Measurements from ENCODE around the gene EXTL2.
"Not testable (repeated sequence)": the region's sequence is repeated elsewhere in the genome, so short reads cannot be mapped to it uniquely, and the experiment has no call there.

EXTL2 gene

GRCh38 chr1:100866901-100867206, 27.8 kb downstream of the EXTL2 start:
- Histone ChIP-seq H3K36me3 (ENCODE audit: control insufficient read depth in 5 of 5, insufficient read depth in 5 of 5, low read length in 5 of 5) (no peaks in the 10 kb centered on the region), H3K9ac (ENCODE audit: low read length in 5 of 5) (no peak overlapping the region), H3K4me1 (ENCODE audit: control insufficient read depth in 5 of 5, insufficient read depth in 5 of 5, low read length in 5 of 5) (peaks cover 0 to 3% (median 0%) of the 10 kb centered on the region in 5 donors), H3K27ac (ENCODE audit: low read depth, low read length) (no peak overlapping the region), H3K4me3 (ENCODE audit: low read depth in 1 of 5, low read length in 5 of 5) (no peak overlapping the region), H3K27me3 (ENCODE audit: control insufficient read depth in 5 of 5, insufficient read depth in 4 of 5, low read length in 5 of 5) (no peaks in the 10 kb centered on the region), H3K9me3 (ENCODE audit: control insufficient read depth in 5 of 5, low read length in 5 of 5) (no peaks in the 10 kb centered on the region)

GRCh38 chr1:100866041-100866900, 28.4 kb downstream of the EXTL2 start:
- Histone ChIP-seq H3K9me3 (ENCODE audit: control insufficient read depth in 5 of 5, low read length in 5 of 5) (no peaks in the 10 kb centered on the region), H3K4me1 (ENCODE audit: control insufficient read depth in 5 of 5, insufficient read depth in 5 of 5, low read length in 5 of 5) (peaks cover 0 to 3% (median 0%) of the 10 kb centered on the region in 5 donors), H3K27ac (ENCODE audit: low read depth, low read length) (no peak overlapping the region), H3K27me3 (ENCODE audit: control insufficient read depth in 5 of 5, insufficient read depth in 4 of 5, low read length in 5 of 5) (no peaks in the 10 kb centered on the region), H3K9ac (ENCODE audit: low read length in 5 of 5) (no peak overlapping the region), H3K4me3 (ENCODE audit: low read depth in 1 of 5, low read length in 5 of 5) (no peak overlapping the region), H3K36me3 (ENCODE audit: control insufficient read depth in 5 of 5, insufficient read depth in 5 of 5, low read length in 5 of 5) (no peaks in the 10 kb centered on the region)

- Histone ChIP-seq H3K36me3 (ENCODE audit: control insufficient read depth in 5 of 5, insufficient read depth in 5 of 5, low read length in 5 of 5) (no peaks in the 10 kb centered on the region), H3K4me3 (ENCODE audit: low read depth in 1 of 5, low read length in 5 of 5) (no peak overlapping the region), H3K4me1 (ENCODE audit: control insufficient read depth in 5 of 5, insufficient read depth in 5 of 5, low read length in 5 of 5) (no peaks in the 10 kb centered on the region), H3K27ac (ENCODE audit: low read depth, low read length) (no peak overlapping the region), H3K9ac (ENCODE audit: low read length in 5 of 5) (no peak overlapping the region), H3K27me3 (ENCODE audit: control insufficient read depth in 5 of 5, insufficient read depth in 4 of 5, low read length in 5 of 5) (no peaks in the 10 kb centered on the region), H3K9me3 (ENCODE audit: control insufficient read depth in 5 of 5, low read length in 5 of 5) (no peaks in the 10 kb centered on the region)
Observed at GRCh38 chr1:100862591-100862990, 32.1 kb downstream of the EXTL2 start.

- H3K36me3 ChIP-seq (ENCODE audit: control insufficient read depth in 5 of 5, insufficient read depth in 5 of 5, low read length in 5 of 5), result no peaks in the 10 kb centered on the region
- no peaks in the 10 kb centered on the region for H3K9me3 ChIP-seq (ENCODE audit: control insufficient read depth in 5 of 5, low read length in 5 of 5)
- H3K4me1 ChIP-seq (ENCODE audit: control insufficient read depth in 5 of 5, insufficient read depth in 5 of 5, low read length in 5 of 5), result no peaks in the 10 kb centered on the region
- no peak overlapping the region for H3K4me3 ChIP-seq (ENCODE audit: low read depth in 1 of 5, low read length in 5 of 5)
- no peak overlapping the region for H3K27ac ChIP-seq (ENCODE audit: low read depth, low read length)
- H3K27me3 ChIP-seq (ENCODE audit: control insufficient read depth in 5 of 5, insufficient read depth in 4 of 5, low read length in 5 of 5), result no peaks in the 10 kb centered on the region
- no peak overlapping the region for H3K9ac ChIP-seq (ENCODE audit: low read length in 5 of 5)
Observed at GRCh38 chr1:100861379-100861778, 33.3 kb downstream of the EXTL2 start.

DNA sequence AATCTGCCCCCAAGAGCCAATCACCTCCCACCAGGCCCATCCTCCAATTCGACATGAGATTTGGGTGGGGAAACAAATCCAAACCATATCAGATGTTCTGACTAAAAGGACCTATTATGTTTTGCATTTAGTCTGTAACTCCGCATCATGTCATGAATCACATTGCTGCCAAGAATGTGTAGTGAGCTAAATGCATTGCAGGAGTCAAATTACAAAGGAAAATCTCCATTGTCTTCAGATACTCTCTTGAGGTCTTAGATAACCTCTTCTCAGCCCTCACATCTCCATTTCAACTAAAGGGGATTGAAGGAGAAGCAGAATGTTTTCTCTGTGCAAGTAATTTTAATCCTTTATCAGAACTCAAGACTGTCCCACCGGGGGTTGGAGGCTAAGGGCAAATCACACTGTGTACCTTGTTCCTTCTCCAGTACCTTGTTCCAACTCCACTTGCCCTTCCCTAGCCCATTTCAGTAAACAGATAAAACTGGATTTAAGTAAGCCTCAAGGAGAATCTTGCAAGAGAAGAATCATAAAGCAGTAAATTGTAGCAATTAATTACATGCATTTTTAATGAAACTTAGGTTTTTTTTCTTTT, 34.1 kb downstream of the EXTL2 start:
- Histone ChIP-seq H3K4me1 (ENCODE audit: control insufficient read depth in 5 of 5, insufficient read depth in 5 of 5, low read length in 5 of 5) (no peaks in the 10 kb centered on the region), H3K27ac (ENCODE audit: low read depth, low read length) (no peak overlapping the region), H3K27me3 (ENCODE audit: control insufficient read depth in 5 of 5, insufficient read depth in 4 of 5, low read length in 5 of 5) (no peaks in the 10 kb centered on the region), H3K9me3 (ENCODE audit: control insufficient read depth in 5 of 5, low read length in 5 of 5) (no peaks in the 10 kb centered on the region), H3K9ac (ENCODE audit: low read length in 5 of 5) (no peak overlapping the region), H3K4me3 (ENCODE audit: low read depth in 1 of 5, low read length in 5 of 5) (no peak overlapping the region), H3K36me3 (ENCODE audit: control insufficient read depth in 5 of 5, insufficient read depth in 5 of 5, low read length in 5 of 5) (no peaks in the 10 kb centered on the region)

- not testable (repeated sequence) for H3K36me3 ChIP-seq (ENCODE audit: control insufficient read depth in 5 of 5, insufficient read depth in 5 of 5, low read length in 5 of 5); H3K27ac ChIP-seq (ENCODE audit: low read depth, low read length); H3K4me1 ChIP-seq (ENCODE audit: control insufficient read depth in 5 of 5, insufficient read depth in 5 of 5, low read length in 5 of 5); H3K9me3 ChIP-seq (ENCODE audit: control insufficient read depth in 5 of 5, low read length in 5 of 5); H3K27me3 ChIP-seq (ENCODE audit: control insufficient read depth in 5 of 5, insufficient read depth in 4 of 5, low read length in 5 of 5); H3K9ac ChIP-seq (ENCODE audit: low read length in 5 of 5); H3K4me3 ChIP-seq (ENCODE audit: low read depth in 1 of 5, low read length in 5 of 5)
Observed at GRCh38 chr1:100855116-100855515, 39.5 kb downstream of the EXTL2 start.

DNA sequence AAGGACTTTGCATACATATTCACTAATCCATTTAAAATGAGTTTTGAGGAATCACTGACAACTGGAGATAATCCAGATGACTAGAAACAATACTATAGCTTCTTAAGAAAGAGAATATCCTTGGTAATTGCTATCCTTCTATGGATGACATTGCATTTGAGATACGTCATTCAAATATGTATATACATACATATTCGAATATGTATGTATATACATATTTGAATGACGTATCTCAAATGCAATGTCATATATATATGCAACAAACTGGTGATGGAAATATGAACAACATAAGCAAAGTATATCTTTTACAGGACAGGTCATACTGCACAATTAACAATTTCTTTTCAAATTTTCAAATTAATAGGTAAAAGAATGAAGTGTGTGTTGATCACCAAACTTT, 41.7 kb downstream of the EXTL2 start:
- H3K27ac ChIP-seq (ENCODE audit: low read depth, low read length), result no peak overlapping the region
- no peaks in the 10 kb centered on the region for H3K36me3 ChIP-seq (ENCODE audit: control insufficient read depth in 5 of 5, insufficient read depth in 5 of 5, low read length in 5 of 5)
- no peaks in the 10 kb centered on the region for H3K27me3 ChIP-seq (ENCODE audit: control insufficient read depth in 5 of 5, insufficient read depth in 4 of 5, low read length in 5 of 5)
- H3K9ac ChIP-seq (ENCODE audit: low read length in 5 of 5), result no peak overlapping the region
- H3K4me1 ChIP-seq (ENCODE audit: control insufficient read depth in 5 of 5, insufficient read depth in 5 of 5, low read length in 5 of 5), result peaks cover 0 to 3% (median 0%) of the 10 kb centered on the region in 5 donors
- no peaks in the 10 kb centered on the region for H3K9me3 ChIP-seq (ENCODE audit: control insufficient read depth in 5 of 5, low read length in 5 of 5)
- no peak overlapping the region for H3K4me3 ChIP-seq (ENCODE audit: low read depth in 1 of 5, low read length in 5 of 5)

GRCh38 chr1:100851726-100852125, 42.9 kb downstream of the EXTL2 start:
- Histone ChIP-seq H3K36me3 (ENCODE audit: control insufficient read depth in 5 of 5, insufficient read depth in 5 of 5, low read length in 5 of 5) (no peaks in the 10 kb centered on the region), H3K9me3 (ENCODE audit: control insufficient read depth in 5 of 5, low read length in 5 of 5) (no peaks in the 10 kb centered on the region), H3K27ac (ENCODE audit: low read depth, low read length) (no peak overlapping the region), H3K9ac (ENCODE audit: low read length in 5 of 5) (no peak overlapping the region), H3K4me1 (ENCODE audit: control insufficient read depth in 5 of 5, insufficient read depth in 5 of 5, low read length in 5 of 5) (peaks cover 0 to 9% (median 0%) of the 10 kb centered on the region in 5 donors), H3K27me3 (ENCODE audit: control insufficient read depth in 5 of 5, insufficient read depth in 4 of 5, low read length in 5 of 5) (no peaks in the 10 kb centered on the region), H3K4me3 (ENCODE audit: low read depth in 1 of 5, low read length in 5 of 5) (no peak overlapping the region)

GRCh38 chr1:100847361-100848082, 47.1 kb downstream of the EXTL2 start:
- peak overlapping the region in 2 of 5 donors; percentile 45 to 61 for H3K9ac ChIP-seq (ENCODE audit: low read length in 5 of 5)
- peaks cover 0 to 9% (median 0%) of the 10 kb centered on the region in 5 donors for H3K4me1 ChIP-seq (ENCODE audit: control insufficient read depth in 5 of 5, insufficient read depth in 5 of 5, low read length in 5 of 5)
- H3K27me3 ChIP-seq (ENCODE audit: control insufficient read depth in 5 of 5, insufficient read depth in 4 of 5, low read length in 5 of 5), result no peaks in the 10 kb centered on the region
- no peaks in the 10 kb centered on the region for H3K9me3 ChIP-seq (ENCODE audit: control insufficient read depth in 5 of 5, low read length in 5 of 5)
- H3K4me3 ChIP-seq (ENCODE audit: low read depth in 1 of 5, low read length in 5 of 5), result peak overlapping the region; percentile 33 to 56 (median 51)
- H3K36me3 ChIP-seq (ENCODE audit: control insufficient read depth in 5 of 5, insufficient read depth in 5 of 5, low read length in 5 of 5), result no peaks in the 10 kb centered on the region
- no peak overlapping the region for H3K27ac ChIP-seq (ENCODE audit: low read depth, low read length)

DNA sequence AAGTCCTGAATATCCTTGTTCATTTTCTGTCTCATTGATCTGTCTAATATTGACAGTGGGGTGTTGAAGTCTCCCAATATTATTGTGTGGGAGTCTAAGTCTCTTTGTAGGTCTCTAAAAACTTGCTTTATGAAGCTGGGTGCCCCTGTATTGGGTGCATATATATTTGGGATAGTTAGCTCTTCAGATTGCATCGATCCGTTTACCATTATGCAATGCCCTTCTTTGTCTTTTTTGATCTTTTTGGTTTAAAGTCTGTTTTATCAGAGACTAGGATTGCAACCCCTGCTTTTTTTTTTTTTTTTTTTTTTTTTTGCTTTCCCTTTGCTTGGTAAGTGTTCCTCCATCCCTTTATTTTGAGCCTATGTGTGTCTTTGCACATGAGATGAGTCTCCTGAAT, 51.5 kb downstream of the EXTL2 start:
- H3K27me3 ChIP-seq (ENCODE audit: control insufficient read depth in 5 of 5, insufficient read depth in 4 of 5, low read length in 5 of 5); H3K9ac ChIP-seq (ENCODE audit: low read length in 5 of 5); H3K36me3 ChIP-seq (ENCODE audit: control insufficient read depth in 5 of 5, insufficient read depth in 5 of 5, low read length in 5 of 5); H3K4me3 ChIP-seq (ENCODE audit: low read depth in 1 of 5, low read length in 5 of 5); H3K27ac ChIP-seq (ENCODE audit: low read depth, low read length); H3K4me1 ChIP-seq (ENCODE audit: control insufficient read depth in 5 of 5, insufficient read depth in 5 of 5, low read length in 5 of 5); H3K9me3 ChIP-seq (ENCODE audit: control insufficient read depth in 5 of 5, low read length in 5 of 5): not testable (repeated sequence)

Measured in subcutaneous abdominal adipose tissue (tissue), 5 donors.